CD14-positive monocyte (primary cell): Measurements from ENCODE around the gene CMTM1. TPM values are rescaled to one million over a fixed set of nuclear protein-coding genes. Genes with fewer than 3 reads are reported as not detected.

Experiments
- DNase-seq, 3 donors: peaks; one replicate each; pipeline ENCODE4 v3.0.0-alpha.2; 2011 to 2022
- H2AFZ ChIP-seq: 2 replicates; pipeline ENCODE4 v1.6.0; 2012; ENCODE audit warnings: mild to moderate bottlenecking, low read depth, low read length, inconsistent platforms; ENCODE audit not compliant: insufficient read depth, poor library complexity, severe bottlenecking
- H3K27ac ChIP-seq, 2 donors: 1 replicate in 1 of 2; 2 replicates in 1 of 2; pipeline ENCODE4 v1.5.1; 2012 to 2013; ENCODE audit warnings: low read length in 2 of 2, control low read depth in 1 of 2, inconsistent platforms in 1 of 2, low read depth in 1 of 2, mild to moderate bottlenecking in 1 of 2
- H3K27me3 ChIP-seq, 2 donors: one replicate each; pipeline versions ENCODE4 v1.6.0 to v1.6.1; 2011 to 2013; ENCODE audit warnings: low read length in 2 of 2; ENCODE audit not compliant: control insufficient read depth in 2 of 2, insufficient read depth in 2 of 2
- H3K36me3 ChIP-seq, 2 donors: replicated peaks in 1 of 2; 1 replicate in 1 of 2; 2 replicates in 1 of 2; pipeline versions ENCODE4 v1.5.1 to v1.6.1; 2012 to 2013; ENCODE audit warnings: low read length in 2 of 2, control low read depth in 1 of 2, inconsistent platforms in 1 of 2, mild to moderate bottlenecking in 1 of 2; ENCODE audit not compliant: insufficient read depth in 2 of 2, control insufficient read depth in 1 of 2
- H3K4me1 ChIP-seq, 2 donors: 1 replicate in 1 of 2; 2 replicates in 1 of 2; pipeline versions ENCODE4 v1.5.1 to v1.6.1; 2012 to 2013; ENCODE audit warnings: low read length in 2 of 2, control low read depth in 1 of 2, inconsistent platforms in 1 of 2, mild to moderate bottlenecking in 1 of 2, moderate library complexity in 1 of 2; ENCODE audit not compliant: insufficient read depth in 2 of 2, control insufficient read depth in 1 of 2
- H3K4me2 ChIP-seq: replicated peaks from 2 replicates; pipeline ENCODE3; 2012; ENCODE audit warnings: low read length, moderate library complexity, mild to moderate bottlenecking; ENCODE audit not compliant: poor library complexity, severe bottlenecking; ENCODE audit errors: extremely low read depth
- H3K4me3 ChIP-seq, 3 experiments: fragments of 200-600 bp in 1 of 3; sonication (generic) in 1 of 3; replicated peaks in 1 of 3; 1 replicate in 2 of 3; 2 replicates in 1 of 3; pipeline ENCODE4 v1.5.1; 2011 to 2013; ENCODE audit warnings: low read length in 3 of 3, mild to moderate bottlenecking in 3 of 3, control low read depth in 2 of 3, low read depth in 2 of 3, inconsistent platforms in 1 of 3, moderate library complexity in 1 of 3
- H3K79me2 ChIP-seq: 2 replicates; pipeline ENCODE4 v1.6.0; 2012; ENCODE audit warnings: mild to moderate bottlenecking, control low read depth, inconsistent platforms, low read length, moderate library complexity; ENCODE audit not compliant: insufficient read depth
- H3K9ac ChIP-seq: 2 replicates; pipeline ENCODE4 v1.6.0; 2017; ENCODE audit warnings: low read length, mild to moderate bottlenecking; ENCODE audit not compliant: insufficient read depth, poor library complexity, severe bottlenecking
- H3K9me3 ChIP-seq, 2 donors: replicated peaks in 1 of 2; 1 replicate in 1 of 2; 2 replicates in 1 of 2; pipeline versions ENCODE4 v1.5.1 to v1.6.1; 2012 to 2013; ENCODE audit warnings: low read length in 2 of 2, control low read depth in 1 of 2; ENCODE audit not compliant: control insufficient read depth in 1 of 2, insufficient read depth in 1 of 2
- H4K20me1 ChIP-seq: 2 replicates; pipeline ENCODE4 v1.6.0; 2012; ENCODE audit warnings: mild to moderate bottlenecking, low read length, control low read depth, moderate library complexity; ENCODE audit not compliant: insufficient read depth
- H3K27ac Mint-ChIP-seq, 7 donors: one replicate each; pipeline ENCODE4 v1.8.0; 2020; ENCODE audit warnings: mild to moderate bottlenecking in 7 of 7, mixed read lengths in 7 of 7, moderate library complexity in 6 of 7, inconsistent platforms in 2 of 7
- H3K27me3 Mint-ChIP-seq, 3 donors: one replicate each; pipeline ENCODE4 v1.8.0; 2021 to 2022; ENCODE audit warnings: low read depth in 3 of 3, mild to moderate bottlenecking in 3 of 3, mixed read lengths in 3 of 3, moderate library complexity in 3 of 3, inconsistent platforms in 1 of 3
- H3K36me3 Mint-ChIP-seq, 2 donors: one replicate each; pipeline ENCODE4 v1.8.0; 2020; ENCODE audit warnings: mixed read lengths in 2 of 2, inconsistent platforms in 1 of 2, mild to moderate bottlenecking in 1 of 2
- H3K4me1 Mint-ChIP-seq: one replicate; pipeline ENCODE4 v1.8.0; 2020; ENCODE audit warnings: mild to moderate bottlenecking, mixed read lengths
- H3K4me3 Mint-ChIP-seq, 2 donors: one replicate each; pipeline ENCODE4 v1.8.0; 2020; ENCODE audit warnings: mild to moderate bottlenecking in 2 of 2, mixed read lengths in 2 of 2, moderate library complexity in 1 of 2
- H3K9me3 Mint-ChIP-seq, 7 donors: one replicate each; pipeline ENCODE4 v1.8.0; 2020 to 2022; ENCODE audit warnings: mixed read lengths in 7 of 7, mild to moderate bottlenecking in 6 of 7, moderate library complexity in 6 of 7, inconsistent platforms in 2 of 7
- CTCF ChIP-seq: fragments of 200-600 bp; IDR thresholded peaks from one replicate; pipeline ENCODE4 v1.8.0; 2022; ENCODE audit warnings: antibody characterized with exemption, mild to moderate bottlenecking
- WGBS: methylation state at CpG from one replicate; pipeline ENCODE4 v1.1.5; 2013; ENCODE audit warnings: missing lambda C conversion rate; ENCODE audit not compliant: insufficient coverage; 5-methylcytosine and 5-hydroxymethylcytosine counted together
- intact Hi-C, 2 donors: fragments of 100-400 bp; cut with micrococcal nuclease; formaldehyde crosslinking; loops; one replicate each; pipeline versions ENCODE4 v1.15.0 to v1.15.1; 2023
- polyA plus RNA-seq, 3 donors: library from polyadenylated mRNA; depleted of rRNA in 1 of 3; unstranded in 2 of 3; stranded (reverse) in 1 of 3; fragments of 300-500 nt in 2 of 3; fragments of >200 nt in 1 of 3; fragmentation: Illumina TruSeq in 2 of 3; gene quantifications; 1 replicate in 2 of 3; 2 replicates in 1 of 3; pipeline ENCODE4 v1.2.3, GENCODE V29; 2012 to 2021

Gene CMTM1
- polyA plus RNA-seq, 3 donors: 1.6 to 3.3 (median 2.5) TPM

GRCh38 chr16:66618588-66619375 is 52.5 kb downstream of the CMTM1 start:
- Mint-ChIP-seq H3K9me3 (peaks cover 0 to 2% (median 0%) of the 10 kb centered on the region in 7 donors), H3K4me1 (peaks cover 30% of the 10 kb centered on the region), H3K27me3 (peaks cover 0 to 3% (median 0%) of the 10 kb centered on the region in 3 donors), H3K4me3 (no peak overlapping the region), H3K27ac (no peak overlapping the region), H3K36me3 (peaks cover 58 to 87% of the 10 kb centered on the region in 2 donors)
- Histone ChIP-seq H4K20me1 (peaks cover 28% of the 10 kb centered on the region), H3K9me3 (no peaks in the 10 kb centered on the region), H2AFZ (no peak overlapping the region), H3K36me3 (peaks cover 42 to 86% of the 10 kb centered on the region in 2 donors), H3K4me2 (no peak overlapping the region), H3K4me1 (peaks cover 15 to 16% of the 10 kb centered on the region in 2 donors), H3K79me2 (peaks cover 4% of the 10 kb centered on the region), H3K27ac (no peak overlapping the region), H3K27me3 (no peaks in the 10 kb centered on the region), H3K9ac (no peak overlapping the region), H3K4me3 (no peak overlapping the region)
- intact Hi-C loops: no loop called here
- WGBS: 98% methylated on average over 9 of the region's 10 CpGs
- DNase-seq: no peak
- no peak for TF ChIP-seq CTCF

GRCh38 chr16:66619534-66620428 is 53.5 kb downstream of the CMTM1 start:
- intact Hi-C loops: no loop called here
- WGBS: 94% methylated on average over 2 of the region's 12 CpGs
- Histone ChIP-seq H2AFZ (no peak overlapping the region), H4K20me1 (peaks cover 18% of the 10 kb centered on the region), H3K27me3 (no peaks in the 10 kb centered on the region), H3K36me3 (peaks cover 39 to 86% of the 10 kb centered on the region in 2 donors), H3K27ac (no peak overlapping the region), H3K4me2 (no peak overlapping the region), H3K9ac (no peak overlapping the region), H3K4me1 (peaks cover 15 to 16% of the 10 kb centered on the region in 2 donors), H3K79me2 (no peaks in the 10 kb centered on the region), H3K9me3 (no peaks in the 10 kb centered on the region), H3K4me3 (no peak overlapping the region)
- H3K4me3 Mint-ChIP-seq: no peak overlapping the region
- peaks cover 30% of the 10 kb centered on the region for H3K4me1 Mint-ChIP-seq
- DNase-seq: peak; percentile 9 to 33 (median 23)
- peak overlapping the region in 2 of 7 donors; percentile 8 to 68 for H3K27ac Mint-ChIP-seq
- H3K36me3 Mint-ChIP-seq: peaks cover 54 to 84% of the 10 kb centered on the region in 2 donors
- peaks cover 0 to 4% (median 0%) of the 10 kb centered on the region in 3 donors for H3K27me3 Mint-ChIP-seq
- peaks cover 0 to 2% (median 0%) of the 10 kb centered on the region in 7 donors for H3K9me3 Mint-ChIP-seq
- TF ChIP-seq CTCF: no peak
